Gastrocnemius medialis (tissue), 4 donors: ENCODE data around the gene GMPR2. TPM values are rescaled to one million over a fixed set of nuclear protein-coding genes. Genes with fewer than 3 reads are reported as not detected.
A peak's percentile ranks its signal among the peaks of the same experiment; 100 is the strongest.

Experiments
- ATAC-seq, 2 donors: fragments of 150-250 bp; one replicate each; pipeline ENCODE4 v1.9.1; 2016
- DNase-seq, 2 donors: peaks; one replicate each; pipeline ENCODE4 v3.0.0-alpha.2; 2019
- H3K27ac ChIP-seq, 4 donors: fragments of 200-600 bp; sonication (generic); 1 replicate in 1 of 4; 2 replicates in 3 of 4; pipeline ENCODE4 v1.5.1; 2016 to 2018; ENCODE audit warnings: mild to moderate bottlenecking in 2 of 4, moderate library complexity in 1 of 4
- H3K27me3 ChIP-seq, 3 donors: fragments of 200-600 bp; sonication (generic) in 2 of 3; 1 replicate in 1 of 3; 2 replicates in 2 of 3; pipeline versions ENCODE4 v1.5.1 to v1.6.0; 2016 to 2019; ENCODE audit warnings: mild to moderate bottlenecking in 1 of 3, moderate library complexity in 1 of 3
- H3K36me3 ChIP-seq, 2 donors: fragments of 200-600 bp; sonication (generic) in 1 of 2; one replicate each; pipeline ENCODE4 v1.5.1; 2017 to 2018
- H3K4me1 ChIP-seq, 2 donors: fragments of 200-600 bp; sonication (generic) in 1 of 2; one replicate each; pipeline ENCODE4 v1.5.1; 2016 to 2017; ENCODE audit warnings: mild to moderate bottlenecking in 2 of 2
- H3K4me3 ChIP-seq, 4 donors: fragments of 200-600 bp; sonication (generic) in 3 of 4; 1 replicate in 1 of 4; 2 replicates in 3 of 4; pipeline ENCODE4 v1.5.1; 2016 to 2019; ENCODE audit warnings: mild to moderate bottlenecking in 2 of 4
- H3K9me3 ChIP-seq, 3 donors: fragments of 200-600 bp; sonication (generic) in 2 of 3; 1 replicate in 1 of 3; 2 replicates in 2 of 3; pipeline ENCODE4 v1.5.1; 2016 to 2019
- CTCF ChIP-seq, 5 experiments: fragments of 450-650 bp in 3 of 5; fragments of 200-600 bp in 2 of 5; sonication (generic) in 2 of 5; IDR thresholded peaks in 4 of 5; conservative IDR thresholded peaks in 1 of 5; 1 replicate in 4 of 5; 2 replicates in 1 of 5; pipeline ENCODE4 v1.5.1; 2016 to 2019; ENCODE audit warnings: antibody characterized with exemption in 5 of 5, mild to moderate bottlenecking in 3 of 5, moderate library complexity in 3 of 5
- POLR2A ChIP-seq, 2 donors: fragments of 450-650 bp; IDR thresholded peaks; one replicate each; pipeline ENCODE4 v1.6.1; 2017; ENCODE audit warnings: antibody characterized with exemption in 2 of 2, mild to moderate bottlenecking in 2 of 2, moderate library complexity in 2 of 2
- in situ Hi-C, 4 donors: fragments of 200-750 bp; cut with MboI; loops; one replicate each; pipeline versions ENCODE4 v1.15.0 to v1.8.0; 2017; ENCODE audit warnings: low sequenced_read_pairs in 4 of 4
- intact Hi-C: fragments of 100-400 bp; cut with DNase I; formaldehyde crosslinking; loops from one replicate; pipeline ENCODE4 v1.15.1; 2023; ENCODE audit warnings: low total_unique reads
- total RNA-seq, 4 donors: library from RNA; depleted of rRNA; stranded (reverse); fragments of >200 nt; gene quantifications; one replicate each; pipeline versions ENCODE4 v1.1.0 to v1.2.3, GENCODE V29; 2016

GMPR2 gene
- total RNA-seq, 4 donors from 2014 or later, result 15.4 to 44.8 (median 27.4) TPM

- Histone ChIP-seq H3K4me3 (no peak overlapping the region), H3K27me3 (no peaks in the 10 kb centered on the region), H3K27ac (no peak overlapping the region), H3K9me3 (no peaks in the 10 kb centered on the region), H3K4me1 (peaks cover 12 to 16% of the 10 kb centered on the region in 2 donors), H3K36me3 (peaks cover 0 to 64% of the 10 kb centered on the region in 2 donors)
- in situ Hi-C loops, result no loop called here
- TF ChIP-seq POLR2A (IDR thresholded peaks at IDR 0.05) (no peak), CTCF (IDR thresholded peaks at IDR 0.05 in 4 of 5, conservative IDR thresholded peaks at IDR 0.05 in 1 of 5) (no peak)
- DNase-seq, result no peak
- intact Hi-C loops, result no loop called here
- ATAC-seq, result no peak
Observed at GRCh38 chr14:24185741-24186140, 47.0 kb upstream of the GMPR2 start.

GRCh38 chr14:24186831-24187538, 45.7 kb upstream of the GMPR2 start:
- TF ChIP-seq CTCF (IDR thresholded peaks at IDR 0.05 in 4 of 5, conservative IDR thresholded peaks at IDR 0.05 in 1 of 5), result no peak
- no peak for TF ChIP-seq POLR2A (IDR thresholded peaks at IDR 0.05)
- peaks cover 12 to 16% of the 10 kb centered on the region in 2 donors for H3K4me1 ChIP-seq
- in situ Hi-C loops (no loop called here), intact Hi-C loops (no loop called here)
- peaks cover 0 to 58% of the 10 kb centered on the region in 2 donors for H3K36me3 ChIP-seq
- ATAC-seq (no peak), DNase-seq (no peak)
- H3K9me3 ChIP-seq, result no peaks in the 10 kb centered on the region
- peak overlapping the region in 1 of 4 donors; percentile 89 for H3K27ac ChIP-seq
- H3K4me3 ChIP-seq, result peak overlapping the region in 1 of 4 donors; percentile 84
- H3K27me3 ChIP-seq, result no peaks in the 10 kb centered on the region

- in situ Hi-C loops, result no loop called here
- ATAC-seq (no peak), DNase-seq (no peak)
- peak overlapping the region; percentile 83 to 90 (median 86) for H3K27ac ChIP-seq
- no peaks in the 10 kb centered on the region for H3K9me3 ChIP-seq
- no peaks in the 10 kb centered on the region for H3K27me3 ChIP-seq
- peaks cover 0 to 58% of the 10 kb centered on the region in 2 donors for H3K36me3 ChIP-seq
- H3K4me1 ChIP-seq, result peaks cover 12 to 16% of the 10 kb centered on the region in 2 donors
- peak overlapping the region in 3 of 4 donors; percentile 80 to 84 (median 84) for H3K4me3 ChIP-seq
- intact Hi-C loops, result no loop called here
- TF ChIP-seq POLR2A (IDR thresholded peaks at IDR 0.05), result no peak
- TF ChIP-seq CTCF (IDR thresholded peaks at IDR 0.05 in 4 of 5, conservative IDR thresholded peaks at IDR 0.05 in 1 of 5), result no peak
Observed at GRCh38 chr14:24187539-24187915, 45.2 kb upstream of the GMPR2 start.

GRCh38 chr14:24188251-24189058, 44.3 kb upstream of the GMPR2 start, which contains the start of gene IPO4:
TSS of gene IPO4 (minus strand) at chr14:24188816. CDS start at chr14:24188787, 29 bp downstream.
- Histone ChIP-seq H3K36me3 (peaks cover 0 to 55% of the 10 kb centered on the region in 2 donors), H3K4me3 (peak within 1 kb of the TSS; percentile 62 to 84 (median 82)), H3K27ac (peak within 1 kb of the TSS; percentile 83 to 90 (median 86)), H3K4me1 (peaks cover 12 to 16% of the 10 kb centered on the region in 2 donors), H3K9me3 (no peaks in the 10 kb centered on the region), H3K27me3 (no peaks in the 10 kb centered on the region)
- intact Hi-C loops (loop anchor here (1.0 kb wide), 3 partner anchors 27 to 44 kb away; partner anchors contain the start of genes GMPR2, IRF9, NEDD8 and RNF31), in situ Hi-C loops (no loop called here)
- TF ChIP-seq CTCF (IDR thresholded peaks at IDR 0.05 in 4 of 5, conservative IDR thresholded peaks at IDR 0.05 in 1 of 5) (no peak), POLR2A (IDR thresholded peaks at IDR 0.05) (peak; percentile 86)
- DNase-seq, result peak; percentile 96 to 97
- ATAC-seq, result peak; percentile 99
